ENCODE results near the gene IFT172.

DNA sequence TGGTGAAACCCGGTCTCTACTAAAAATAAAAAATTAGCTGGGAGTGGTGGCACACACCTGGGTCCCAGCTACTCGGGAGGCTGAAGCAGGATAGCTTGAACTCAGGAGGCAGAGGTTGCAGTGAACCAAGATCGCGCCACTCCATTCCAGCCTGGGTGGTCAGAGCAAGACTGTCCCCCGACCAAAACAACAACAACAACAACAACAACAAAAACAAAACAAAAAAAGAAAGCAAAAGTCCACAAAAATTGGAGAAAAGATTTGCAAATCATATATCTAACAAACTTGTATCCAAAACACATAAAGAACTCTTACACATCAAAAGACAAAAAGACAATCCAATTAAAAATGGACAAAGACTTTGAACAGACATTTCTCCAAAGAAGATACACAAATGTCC, 90.6 kb downstream of the IFT172 start:
- no peak for TF ChIP-seq CTCF (IDR thresholded peaks at IDR 0.05)
- TF ChIP-seq POLR2A (IDR thresholded peaks at IDR 0.05): no peak

Data from uterus (tissue), 2 donors.